GM18498 (cell line): ENCODE measurements around the gene NR6A1.
"Not testable (repeated sequence)": the region's sequence is repeated elsewhere in the genome, so short reads cannot be mapped to it uniquely, and the experiment has no call there.

Experiments
- ATAC-seq: cut with Tn5 transposase; IDR thresholded peaks from one replicate; pipeline ENCODE4 v1.9.1; 2021; ENCODE audit warnings: mild to moderate bottlenecking, moderate library complexity; ENCODE audit not compliant: unreplicated experiment

The NR6A1 gene

GRCh38 chr9:124621371-124622328 lies 149.5 kb downstream of the NR6A1 start:
- peak; percentile 59 for ATAC-seq

- ATAC-seq = no peak
These were observed 152.6 kb downstream of the NR6A1 start for GRCh38 chr9:124618476-124618875.

GRCh38 chr9:124617477-124618141 lies 153.5 kb downstream of the NR6A1 start:
- ATAC-seq = peak; percentile 55

GRCh38 chr9:124616961-124617360 lies 154.2 kb downstream of the NR6A1 start:
- no peak for ATAC-seq

GRCh38 chr9:124615840-124616239 lies 155.3 kb downstream of the NR6A1 start:
- ATAC-seq = not testable (repeated sequence)

GRCh38 chr9:124615100-124615742 lies 155.9 kb downstream of the NR6A1 start:
- ATAC-seq = no peak

GRCh38 chr9:124613849-124614248 lies 157.3 kb downstream of the NR6A1 start:
- ATAC-seq = no peak

GRCh38 chr9:124611106-124611505 lies 160.0 kb downstream of the NR6A1 start:
- ATAC-seq = no peak

- ATAC-seq = no peak
These were observed 165.1 kb downstream of the NR6A1 start for GRCh38 chr9:124606027-124606426.

- ATAC-seq = no peak
These were observed 165.9 kb downstream of the NR6A1 start for GRCh38 chr9:124605258-124605657.

GRCh38 chr9:124602632-124603031 lies 168.5 kb downstream of the NR6A1 start:
- ATAC-seq = no peak

GRCh38 chr9:124602204-124602603 lies 168.9 kb downstream of the NR6A1 start:
- no peak for ATAC-seq

GRCh38 chr9:124600407-124600806 lies 170.7 kb downstream of the NR6A1 start:
- no peak for ATAC-seq

GRCh38 chr9:124599121-124599795 lies 171.9 kb downstream of the NR6A1 start:
- no peak for ATAC-seq

GRCh38 chr9:124598048-124598447 lies 173.1 kb downstream of the NR6A1 start:
- no peak for ATAC-seq

- no peak for ATAC-seq
These were observed 174.8 kb downstream of the NR6A1 start for GRCh38 chr9:124596172-124596839.

GRCh38 chr9:124595743-124596142 lies 175.4 kb downstream of the NR6A1 start:
- no peak for ATAC-seq

- no peak for ATAC-seq
These were observed 176.4 kb downstream of the NR6A1 start for GRCh38 chr9:124594673-124595072.

GRCh38 chr9:124594225-124594624 lies 176.9 kb downstream of the NR6A1 start:
- ATAC-seq = no peak

GRCh38 chr9:124593651-124594058 lies 177.5 kb downstream of the NR6A1 start:
- ATAC-seq = no peak
